Measurements from ENCODE around the gene GOLIM4.
"Not testable (repeated sequence)": the region's sequence is repeated elsewhere in the genome, so short reads cannot be mapped to it uniquely, and the experiment has no call there.

The GOLIM4 gene

GRCh38 chr3:168095611-168096209 lies at the start of gene GOLIM4:
GOLIM4 (minus strand) TSS chr3:168095924; CDS start chr3:168095285, 639 bp downstream.
- FAIRE-seq, result no peak

GRCh38 chr3:168141405-168141998 lies 45.8 kb upstream of the GOLIM4 start:
- no peak for FAIRE-seq

GRCh38 chr3:168139947-168140346 lies 44.2 kb upstream of the GOLIM4 start:
- no peak for FAIRE-seq

GRCh38 chr3:168138421-168138820 lies 42.7 kb upstream of the GOLIM4 start:
- no peak for FAIRE-seq

GRCh38 chr3:168134931-168135330 lies 39.2 kb upstream of the GOLIM4 start:
- FAIRE-seq, result no peak

GRCh38 chr3:168130250-168130649 lies 34.5 kb upstream of the GOLIM4 start:
- FAIRE-seq, result not testable (repeated sequence)

GRCh38 chr3:168128463-168128862 lies 32.7 kb upstream of the GOLIM4 start:
- not testable (repeated sequence) for FAIRE-seq

- no peak for FAIRE-seq
These were observed 31.7 kb upstream of the GOLIM4 start for GRCh38 chr3:168127466-168127865.

GRCh38 chr3:168124791-168125190 lies 29.1 kb upstream of the GOLIM4 start:
- FAIRE-seq, result no peak

GRCh38 chr3:168124291-168124690 lies 28.6 kb upstream of the GOLIM4 start:
- no peak for FAIRE-seq

- peak; percentile 47 for FAIRE-seq
These were observed 27.8 kb upstream of the GOLIM4 start for GRCh38 chr3:168123201-168124176.

- no peak for FAIRE-seq
These were observed 25.7 kb upstream of the GOLIM4 start for GRCh38 chr3:168121184-168122017.

GRCh38 chr3:168117853-168118313 lies 22.2 kb upstream of the GOLIM4 start:
- FAIRE-seq, result no peak

- FAIRE-seq, result no peak
These were observed 21.3 kb upstream of the GOLIM4 start for GRCh38 chr3:168117059-168117458.

GRCh38 chr3:168116279-168116678 lies 20.6 kb upstream of the GOLIM4 start:
- no peak for FAIRE-seq

GRCh38 chr3:168113848-168114247 lies 18.1 kb upstream of the GOLIM4 start:
- FAIRE-seq, result no peak

- FAIRE-seq, result no peak
These were observed 17.2 kb upstream of the GOLIM4 start for GRCh38 chr3:168112894-168113293.

- no peak for FAIRE-seq
These were observed 8.6 kb upstream of the GOLIM4 start for GRCh38 chr3:168104361-168104760.

- FAIRE-seq, result no peak
These were observed 7.1 kb upstream of the GOLIM4 start for GRCh38 chr3:168102735-168103410.

GRCh38 chr3:168100777-168101492 lies 5.2 kb upstream of the GOLIM4 start:
- no peak for FAIRE-seq

- no peak for FAIRE-seq
These were observed 1.7 kb upstream of the GOLIM4 start for GRCh38 chr3:168097381-168097780.
